ENCODE data around the gene HDAC4.

DNA sequence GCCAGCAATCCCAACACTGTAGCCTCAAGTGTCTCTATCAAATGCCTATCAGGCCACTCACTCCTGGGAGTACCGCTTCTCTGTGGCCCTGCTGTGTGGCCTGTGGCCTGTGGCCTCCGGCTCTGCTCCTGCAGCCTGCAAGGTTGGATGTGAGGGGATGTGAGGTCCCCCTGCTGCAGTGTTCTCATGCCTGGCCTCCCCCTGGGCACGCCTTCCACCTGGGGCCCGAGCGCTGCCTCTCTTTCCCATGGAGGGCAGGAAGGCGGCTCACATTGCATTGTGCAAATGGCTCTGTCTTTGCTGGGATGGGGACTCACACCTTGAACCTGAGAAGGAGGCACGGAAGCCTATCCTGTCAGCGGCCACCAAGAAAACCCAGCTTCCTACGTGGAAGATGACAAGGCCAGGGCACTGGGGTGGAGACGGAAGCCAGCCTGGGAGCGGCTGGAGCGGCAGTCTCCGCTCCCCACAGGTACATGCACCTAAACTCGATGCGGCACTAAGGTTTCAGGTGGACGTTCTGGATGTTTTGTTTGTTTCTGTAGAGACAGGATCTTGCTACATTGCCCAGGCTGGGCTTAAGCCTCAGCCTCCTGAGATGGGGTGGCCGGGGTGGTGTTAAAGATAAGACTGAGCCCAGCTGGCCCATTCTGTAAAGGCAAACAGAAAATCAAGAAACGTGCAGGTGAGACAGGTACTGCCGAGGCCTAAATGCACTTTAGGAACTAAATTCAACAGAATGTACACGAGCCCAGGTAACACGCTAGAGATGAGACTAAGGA, 140.1 kb downstream of the HDAC4 start:
- TF ChIP-seq, protein P1, sequence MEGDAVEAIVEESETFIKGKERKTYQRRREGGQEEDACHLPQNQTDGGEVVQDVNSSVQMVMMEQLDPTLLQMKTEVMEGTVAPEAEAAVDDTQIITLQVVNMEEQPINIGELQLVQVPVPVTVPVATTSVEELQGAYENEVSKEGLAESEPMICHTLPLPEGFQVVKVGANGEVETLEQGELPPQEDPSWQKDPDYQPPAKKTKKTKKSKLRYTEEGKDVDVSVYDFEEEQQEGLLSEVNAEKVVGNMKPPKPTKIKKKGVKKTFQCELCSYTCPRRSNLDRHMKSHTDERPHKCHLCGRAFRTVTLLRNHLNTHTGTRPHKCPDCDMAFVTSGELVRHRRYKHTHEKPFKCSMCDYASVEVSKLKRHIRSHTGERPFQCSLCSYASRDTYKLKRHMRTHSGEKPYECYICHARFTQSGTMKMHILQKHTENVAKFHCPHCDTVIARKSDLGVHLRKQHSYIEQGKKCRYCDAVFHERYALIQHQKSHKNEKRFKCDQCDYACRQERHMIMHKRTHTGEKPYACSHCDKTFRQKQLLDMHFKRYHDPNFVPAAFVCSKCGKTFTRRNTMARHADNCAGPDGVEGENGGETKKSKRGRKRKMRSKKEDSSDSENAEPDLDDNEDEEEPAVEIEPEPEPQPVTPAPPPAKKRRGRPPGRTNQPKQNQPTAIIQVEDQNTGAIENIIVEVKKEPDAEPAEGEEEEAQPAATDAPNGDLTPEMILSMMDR (IDR thresholded peaks at IDR 0.05): no peak
- no peak for TF ChIP-seq POLR2A (IDR thresholded peaks at IDR 0.05)
